BE2C (cell line): ENCODE measurements around the gene MON2.

Source experiments
- DNase-seq: peaks from one replicate; pipeline ENCODE4 v3.0.0-alpha.2; 2020
- H3K27me3 ChIP-seq: fragments of 250-450 bp; sonication (Bioruptor Pico); 2 replicates; pipeline ENCODE4 v1.5.1; 2020; ENCODE audit warnings: mild to moderate bottlenecking
- H3K36me3 ChIP-seq: fragments of 250-450 bp; sonication (Bioruptor Pico); 2 replicates; pipeline ENCODE4 v1.5.1; 2020; ENCODE audit warnings: mild to moderate bottlenecking
- H3K4me1 ChIP-seq: fragments of 250-450 bp; sonication (Bioruptor Pico); 2 replicates; pipeline ENCODE4 v1.5.1; 2020
- H3K4me3 ChIP-seq: 2 replicates; pipeline ENCODE4 v1.5.1; 2011; ENCODE audit warnings: low read depth, low read length
- H3K9me3 ChIP-seq: fragments of 250-450 bp; sonication (Bioruptor Pico); 2 replicates; pipeline ENCODE4 v1.5.1; 2020
- TF ChIP-seq, protein P1 (sequence below): IDR thresholded peaks from 2 replicates; pipeline ENCODE4 v1.5.1; 2012; ENCODE audit warnings: mild to moderate bottlenecking, low read depth, low read length

Gene MON2

GRCh38 chr12:62647586-62647985, 181.0 kb downstream of the MON2 start:
- Histone ChIP-seq H3K36me3 (no peaks in the 10 kb centered on the region), H3K4me1 (no peaks in the 10 kb centered on the region), H3K4me3 (no peak overlapping the region), H3K27me3 (0 out of 2 replicates have a peak, but pooled peaks cover 3% of the 10 kb centered on the region), H3K9me3 (no peaks in the 10 kb centered on the region)
- TF ChIP-seq, protein P1, sequence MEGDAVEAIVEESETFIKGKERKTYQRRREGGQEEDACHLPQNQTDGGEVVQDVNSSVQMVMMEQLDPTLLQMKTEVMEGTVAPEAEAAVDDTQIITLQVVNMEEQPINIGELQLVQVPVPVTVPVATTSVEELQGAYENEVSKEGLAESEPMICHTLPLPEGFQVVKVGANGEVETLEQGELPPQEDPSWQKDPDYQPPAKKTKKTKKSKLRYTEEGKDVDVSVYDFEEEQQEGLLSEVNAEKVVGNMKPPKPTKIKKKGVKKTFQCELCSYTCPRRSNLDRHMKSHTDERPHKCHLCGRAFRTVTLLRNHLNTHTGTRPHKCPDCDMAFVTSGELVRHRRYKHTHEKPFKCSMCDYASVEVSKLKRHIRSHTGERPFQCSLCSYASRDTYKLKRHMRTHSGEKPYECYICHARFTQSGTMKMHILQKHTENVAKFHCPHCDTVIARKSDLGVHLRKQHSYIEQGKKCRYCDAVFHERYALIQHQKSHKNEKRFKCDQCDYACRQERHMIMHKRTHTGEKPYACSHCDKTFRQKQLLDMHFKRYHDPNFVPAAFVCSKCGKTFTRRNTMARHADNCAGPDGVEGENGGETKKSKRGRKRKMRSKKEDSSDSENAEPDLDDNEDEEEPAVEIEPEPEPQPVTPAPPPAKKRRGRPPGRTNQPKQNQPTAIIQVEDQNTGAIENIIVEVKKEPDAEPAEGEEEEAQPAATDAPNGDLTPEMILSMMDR, result no peak
- DNase-seq, result no peak

DNA sequence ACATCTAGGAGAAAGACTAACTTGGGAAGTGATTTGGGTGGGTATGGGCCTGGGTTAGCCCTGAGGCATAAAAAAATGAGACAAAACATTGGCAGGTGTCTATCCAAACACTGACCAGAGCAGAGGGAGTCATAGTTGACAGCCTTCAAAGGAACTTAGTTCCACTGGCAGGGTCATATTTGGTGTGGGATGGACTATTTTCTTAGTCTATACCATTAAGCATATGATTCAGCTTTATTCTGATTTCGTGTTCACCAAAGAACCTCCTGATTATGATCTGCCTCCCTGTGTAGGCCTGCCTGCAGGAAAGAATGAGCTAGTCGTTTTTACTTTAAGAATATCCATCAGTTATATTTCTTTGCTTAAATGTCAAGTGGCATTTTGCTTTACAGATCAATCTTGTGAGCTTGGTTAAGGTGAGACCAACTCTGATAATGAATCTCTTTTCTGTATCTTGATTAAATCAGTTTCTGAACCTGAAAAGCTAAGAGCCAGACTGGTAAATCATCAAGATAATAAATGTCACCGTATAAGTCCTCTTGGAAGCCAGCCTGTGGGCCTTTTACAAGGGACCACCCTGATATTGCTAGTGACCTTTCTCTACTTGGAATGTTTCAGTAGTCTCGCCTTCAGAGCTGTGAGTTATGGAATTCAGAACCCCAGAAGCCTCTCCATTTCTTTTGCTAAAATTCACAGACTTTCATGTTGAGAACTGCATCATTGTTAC, 182.9 kb downstream of the MON2 start:
- no peaks in the 10 kb centered on the region for H3K36me3 ChIP-seq
- TF ChIP-seq, protein P1, result no peak
- no peak overlapping the region for H3K4me3 ChIP-seq
- no peaks in the 10 kb centered on the region for H3K9me3 ChIP-seq
- 0 out of 2 replicates have a peak, but pooled peaks cover 2% of the 10 kb centered on the region for H3K27me3 ChIP-seq
- no peaks in the 10 kb centered on the region for H3K4me1 ChIP-seq
- no peak for DNase-seq
